Right lung (tissue), 5 donors: ENCODE measurements around the gene ARCN1. TPM values are rescaled to one million over a fixed set of nuclear protein-coding genes. Genes with fewer than 3 reads are reported as not detected.
A peak's percentile ranks its signal among the peaks of the same experiment; 100 is the strongest.

Experiments
- DNase-seq, 2 donors: peaks; one replicate each; pipeline ENCODE4 v3.0.0-alpha.2; 2013
- polyA plus RNA-seq, 5 donors: library from polyadenylated mRNA; unstranded; fragments of 120-200 nt; gene quantifications; one replicate each; pipeline versions ENCODE4 v1.2.1 to v1.2.3, GENCODE V29; 2013; ENCODE audit warnings: inconsistent platforms in 1 of 5, low replicate concordance in 1 of 5; ENCODE audit not compliant: insufficient read length in 5 of 5, insufficient read depth in 1 of 5

ARCN1 gene
- polyA plus RNA-seq, 5 donors: 153 to 171 (median 167) TPM

DNA sequence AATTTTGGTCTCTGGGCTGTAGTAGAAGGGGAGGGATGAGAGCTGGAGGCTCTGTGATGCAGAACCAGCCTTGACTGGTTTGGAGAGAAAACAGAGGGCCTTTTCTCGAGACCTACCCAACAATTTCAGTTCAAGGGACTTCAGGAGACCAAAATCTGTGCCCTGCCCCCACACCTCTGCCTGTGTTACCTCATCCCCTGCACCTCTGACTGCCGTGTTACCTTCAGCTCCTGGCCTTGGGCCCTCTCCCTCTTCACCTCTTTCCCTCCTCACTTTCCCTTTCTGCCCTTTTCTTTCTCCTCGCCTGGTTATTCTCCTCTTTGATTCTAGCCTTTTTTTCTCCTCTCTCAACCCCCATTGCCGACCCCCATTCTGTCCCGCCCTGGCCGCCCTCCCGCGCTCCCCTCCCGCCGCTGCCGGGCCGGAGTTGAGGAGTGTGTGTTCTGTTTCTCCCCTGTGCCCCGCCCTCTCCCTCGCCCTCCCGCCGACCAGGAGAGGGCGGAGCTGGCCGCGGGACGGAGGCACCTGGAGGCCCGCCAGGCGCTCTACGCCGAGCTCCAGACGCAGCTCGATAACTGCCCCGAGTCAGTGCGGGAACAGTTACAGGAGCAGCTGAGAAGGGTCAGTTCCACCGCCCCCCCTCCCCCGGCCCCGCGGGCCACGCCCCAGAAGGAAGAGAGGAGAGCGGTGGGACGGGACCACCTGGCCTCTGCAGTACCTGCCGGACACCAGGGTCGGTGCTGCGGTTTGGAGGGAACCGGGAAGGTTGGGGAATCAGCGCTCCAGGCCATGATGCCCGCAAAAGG is 62.4 kb downstream of the ARCN1 start:
- DNase-seq: peak; percentile 87 to 89

GRCh38 chr11:118635237-118635591 is 63.0 kb downstream of the ARCN1 start:
- DNase-seq: no peak

DNA sequence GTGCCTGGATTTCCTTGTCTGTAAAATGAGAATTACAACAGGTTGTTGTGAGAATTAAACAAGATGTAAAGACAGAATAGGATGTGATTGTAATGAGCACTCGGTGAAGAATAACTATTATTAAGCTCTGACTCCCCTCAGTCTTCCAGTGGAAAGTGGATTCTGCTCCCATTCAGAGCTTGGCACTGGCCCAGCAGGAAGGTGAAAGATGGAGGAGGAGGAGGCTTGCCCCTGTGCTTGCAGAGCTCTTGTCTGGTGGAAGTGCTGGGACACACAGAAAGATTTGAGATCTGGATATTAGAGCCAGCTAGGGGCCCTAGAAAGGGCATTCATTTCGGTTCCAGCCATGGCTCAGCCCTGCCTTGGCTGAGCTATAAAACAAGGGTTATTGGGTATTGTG is 63.4 kb downstream of the ARCN1 start:
- no peak for DNase-seq

DNA sequence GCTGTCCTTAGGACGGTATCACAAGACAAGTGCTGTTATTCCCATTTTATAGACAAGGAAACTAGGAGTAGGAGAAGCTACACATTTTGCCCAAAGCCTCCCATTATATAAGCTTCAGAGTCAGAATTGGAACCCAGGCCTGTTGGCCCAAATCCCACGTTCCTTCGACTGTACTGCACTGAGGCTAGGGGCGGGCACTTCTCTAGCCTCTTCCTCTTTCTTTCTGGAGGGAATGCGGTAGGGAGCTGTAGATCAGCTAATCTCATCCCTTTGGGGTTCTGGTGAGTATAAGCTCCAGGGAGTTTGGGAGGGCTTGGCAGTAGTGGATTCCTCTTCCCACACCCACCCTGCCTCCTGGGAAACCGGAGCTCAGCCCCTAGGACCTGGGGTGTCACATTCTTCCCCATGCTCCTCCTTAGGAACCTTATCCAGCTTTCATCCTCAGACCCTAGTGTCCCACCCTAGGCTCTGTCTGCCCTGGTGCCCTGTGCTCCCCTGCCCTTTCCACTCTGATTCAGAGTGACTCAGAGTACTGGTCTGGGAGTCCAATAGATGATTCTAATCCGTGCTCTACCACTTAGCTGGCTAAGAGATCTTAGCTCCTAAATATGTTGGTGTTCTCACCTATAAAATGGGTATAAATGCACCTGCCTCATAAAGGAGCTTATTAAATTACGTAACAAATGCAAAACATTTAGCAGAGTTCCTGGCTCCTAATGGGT is 64.5 kb downstream of the ARCN1 start:
- no peak for DNase-seq

- no peak for DNase-seq
Measured at GRCh38 chr11:118638726-118639125, 66.5 kb downstream of the ARCN1 start.

DNA sequence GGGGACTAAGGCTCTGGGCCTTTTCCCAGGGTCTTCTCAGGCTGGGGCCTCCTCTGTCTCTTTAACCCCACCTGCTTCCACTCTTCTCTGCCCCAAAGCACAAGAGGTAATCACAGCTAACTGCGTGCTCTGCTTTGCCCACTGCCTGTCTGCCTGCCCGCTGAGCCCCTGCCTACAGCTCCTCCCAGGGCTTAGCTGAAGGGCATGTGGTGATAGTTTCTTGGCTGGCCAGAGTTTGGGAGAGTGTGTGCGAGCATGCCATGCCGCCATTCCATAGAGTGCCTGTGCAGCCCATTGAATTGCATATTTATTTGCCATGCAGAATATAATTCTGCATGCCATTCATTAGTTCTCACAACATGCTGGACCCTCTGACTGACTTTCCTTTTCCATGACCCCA is 67.7 kb downstream of the ARCN1 start:
- no peak for DNase-seq

- no peak for DNase-seq
Measured at GRCh38 chr11:118640332-118641154, 68.3 kb downstream of the ARCN1 start.

GRCh38 chr11:118641397-118642019 is 69.3 kb downstream of the ARCN1 start:
- DNase-seq: no peak

DNA sequence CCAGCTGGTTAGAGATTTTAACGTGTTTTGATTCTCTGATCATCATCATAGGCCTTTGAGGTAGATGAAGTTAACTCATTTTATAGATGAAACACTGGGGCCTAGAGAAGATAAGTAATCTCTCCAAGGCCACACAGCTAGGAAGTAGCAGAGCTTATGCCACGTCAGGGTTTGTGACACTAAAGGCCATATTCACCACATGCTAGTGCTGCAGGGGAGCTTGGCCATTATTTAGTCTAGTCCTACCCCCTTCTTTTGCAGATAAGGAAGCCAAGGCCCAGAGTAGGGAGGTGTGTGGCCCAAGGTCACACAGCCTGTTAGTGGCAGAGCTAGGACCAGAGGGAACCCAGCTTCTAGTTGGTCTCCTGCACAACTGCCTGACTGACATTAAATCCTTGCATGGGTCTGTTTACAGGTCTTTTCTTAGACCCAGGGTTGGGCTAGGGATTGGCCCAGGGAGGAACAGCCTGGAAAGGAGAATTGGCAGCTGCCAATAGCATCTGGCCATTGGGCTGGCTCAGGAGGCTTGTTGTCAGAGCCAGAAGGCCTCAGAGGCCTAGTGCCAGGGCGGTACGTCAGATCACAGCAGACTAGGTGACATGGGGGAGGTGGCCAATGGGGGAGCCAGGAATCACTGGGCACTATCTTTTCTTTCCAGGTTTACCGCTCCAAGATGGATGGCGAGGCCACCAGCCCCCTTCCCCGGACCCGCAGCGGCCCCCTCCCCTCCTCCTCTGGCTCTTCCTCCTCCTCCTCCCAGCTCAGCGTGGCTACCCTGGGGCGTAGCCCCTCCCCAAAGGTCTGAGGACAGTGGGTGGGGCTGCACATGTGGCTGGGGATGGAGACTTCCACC is 71.2 kb downstream of the ARCN1 start:
- no peak for DNase-seq

DNA sequence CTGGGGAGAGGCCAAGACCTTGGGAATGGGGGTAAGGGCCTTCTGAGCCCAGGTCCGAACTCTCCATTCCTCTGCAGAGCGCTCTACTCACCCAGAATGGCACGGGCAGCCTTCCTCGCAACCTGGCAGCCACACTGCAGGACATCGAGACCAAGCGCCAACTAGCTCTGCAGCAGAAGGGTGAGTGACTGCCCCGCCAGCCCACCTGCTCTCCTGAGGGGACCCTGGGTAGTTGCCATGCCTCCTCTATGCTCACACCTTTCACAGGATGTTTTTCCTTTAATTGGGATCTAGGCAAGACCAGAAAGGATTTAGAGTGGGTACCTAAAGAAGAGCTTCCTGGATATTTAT is 71.8 kb downstream of the ARCN1 start:
- no peak for DNase-seq

DNA sequence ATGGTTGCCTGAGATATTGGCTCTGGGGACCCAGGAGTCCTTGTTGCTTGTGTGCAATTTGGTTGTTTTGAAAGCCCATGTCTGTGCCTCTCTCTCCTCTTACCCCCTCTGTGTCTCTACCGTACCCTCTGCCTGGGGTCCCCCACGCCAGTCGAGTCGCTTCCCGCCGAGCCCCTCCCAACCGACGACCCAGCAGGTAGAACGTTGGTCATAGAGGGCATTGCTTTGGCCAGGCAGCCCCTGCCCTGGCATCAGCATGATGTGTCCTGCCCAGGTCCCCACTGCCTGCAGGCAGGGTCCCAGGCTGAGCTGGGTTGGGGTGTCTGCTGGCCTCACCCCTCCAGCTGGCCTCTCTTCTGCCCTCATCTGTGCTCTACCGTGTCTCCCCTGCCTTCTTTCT is 72.3 kb downstream of the ARCN1 start:
- no peak for DNase-seq

DNA sequence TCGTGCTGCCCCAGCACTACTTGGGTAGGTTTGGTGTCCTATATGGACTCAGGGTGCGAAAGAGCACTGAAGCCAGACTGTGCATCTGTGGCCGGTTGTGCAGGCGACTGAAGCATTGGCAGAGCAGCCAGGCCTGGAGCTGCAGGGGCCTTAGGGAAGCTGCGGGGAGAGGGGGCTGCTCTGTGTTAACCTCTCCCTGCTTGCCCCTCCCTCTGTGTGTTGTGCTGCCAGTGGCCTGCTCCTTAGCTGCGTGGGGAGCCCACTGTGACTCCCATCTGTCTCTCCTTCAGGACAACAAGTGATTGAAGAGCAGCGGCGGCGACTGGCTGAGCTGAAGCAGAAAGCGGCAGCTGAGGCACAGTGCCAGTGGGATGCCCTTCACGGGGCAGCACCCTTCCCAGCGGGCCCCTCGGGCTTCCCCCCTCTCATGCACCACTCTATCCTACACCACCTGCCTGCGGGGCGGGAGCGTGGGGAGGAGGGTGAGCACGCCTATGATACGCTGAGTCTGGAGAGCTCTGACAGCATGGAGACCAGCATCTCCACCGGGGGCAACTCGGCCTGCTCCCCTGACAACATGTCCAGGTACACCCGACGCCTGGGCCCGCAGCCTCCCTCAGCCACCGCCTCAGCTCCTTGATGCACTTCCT is 73.0 kb downstream of the ARCN1 start:
- DNase-seq: no peak

DNA sequence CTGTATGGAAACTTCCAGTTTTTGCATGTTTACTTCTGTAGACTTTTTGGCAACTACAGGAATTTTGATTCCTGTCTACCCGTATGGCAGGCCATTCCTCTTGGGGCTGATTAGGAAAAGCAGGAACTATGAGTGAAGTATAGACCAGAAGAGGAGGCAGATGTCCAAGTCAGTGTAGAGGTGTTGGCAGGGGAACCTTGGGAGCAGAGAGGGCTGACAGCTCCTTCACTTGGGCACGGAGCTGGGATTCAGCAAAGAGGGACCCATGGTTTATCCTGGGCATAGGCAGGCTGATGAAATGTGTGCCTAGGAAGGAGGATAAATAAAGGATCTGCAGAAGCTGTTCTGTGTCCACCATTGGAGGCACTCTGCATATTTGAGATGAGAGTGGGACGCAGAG is 74.2 kb downstream of the ARCN1 start:
- DNase-seq: no peak

GRCh38 chr11:118648291-118648690 is 76.1 kb downstream of the ARCN1 start:
- DNase-seq: no peak

- no peak for DNase-seq
Measured at GRCh38 chr11:118649941-118650340, 77.7 kb downstream of the ARCN1 start.

DNA sequence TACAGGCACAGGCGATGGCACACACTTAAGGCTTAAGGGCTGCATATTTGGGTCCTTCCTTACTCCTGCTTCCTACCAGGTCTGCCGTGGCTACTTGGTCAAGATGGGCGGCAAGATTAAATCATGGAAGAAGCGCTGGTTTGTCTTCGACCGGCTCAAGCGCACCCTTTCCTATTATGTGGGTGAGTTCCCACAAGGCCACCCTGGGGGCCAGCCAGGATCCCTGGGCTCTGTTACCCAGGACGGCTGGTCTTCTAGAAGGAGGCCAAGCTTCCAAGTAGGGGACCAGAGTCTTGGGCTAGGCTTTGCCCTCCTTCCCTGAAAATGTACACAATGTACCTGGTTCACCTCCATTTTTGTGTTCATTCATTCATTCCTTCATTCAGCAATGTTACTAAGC is 78.2 kb downstream of the ARCN1 start:
- DNase-seq: no peak

GRCh38 chr11:118651820-118652219 is 79.6 kb downstream of the ARCN1 start:
- no peak for DNase-seq
